GM21367 (cell line): ENCODE measurements around the gene KCNE2.
"Not testable (repeated sequence)": the region's sequence is repeated elsewhere in the genome, so short reads cannot be mapped to it uniquely, and the experiment has no call there.

ENCODE experiments used
- ATAC-seq: cut with Tn5 transposase; IDR thresholded peaks from one replicate; pipeline ENCODE4 v1.9.1; 2021; ENCODE audit not compliant: unreplicated experiment

The KCNE2 gene

GRCh38 chr21:34406102-34406501 lies 42.3 kb downstream of the KCNE2 start:
- not testable (repeated sequence) for ATAC-seq

GRCh38 chr21:34406676-34407075 lies 42.9 kb downstream of the KCNE2 start:
- ATAC-seq = not testable (repeated sequence)

GRCh38 chr21:34407294-34407693 lies 43.5 kb downstream of the KCNE2 start:
- ATAC-seq = not testable (repeated sequence)

GRCh38 chr21:34417448-34418077 lies 53.8 kb downstream of the KCNE2 start:
- ATAC-seq = not testable (repeated sequence)
